HG03159 (cell line): Measurements from ENCODE around the gene OAS2.
"Not testable (repeated sequence)": the region's sequence is repeated elsewhere in the genome, so short reads cannot be mapped to it uniquely, and the experiment has no call there.

Experiments
- ATAC-seq: cut with Tn5 transposase; IDR thresholded peaks from one replicate; pipeline ENCODE4 v1.9.1; 2021; ENCODE audit warnings: mild to moderate bottlenecking, moderate library complexity; ENCODE audit not compliant: unreplicated experiment

OAS2 gene

DNA sequence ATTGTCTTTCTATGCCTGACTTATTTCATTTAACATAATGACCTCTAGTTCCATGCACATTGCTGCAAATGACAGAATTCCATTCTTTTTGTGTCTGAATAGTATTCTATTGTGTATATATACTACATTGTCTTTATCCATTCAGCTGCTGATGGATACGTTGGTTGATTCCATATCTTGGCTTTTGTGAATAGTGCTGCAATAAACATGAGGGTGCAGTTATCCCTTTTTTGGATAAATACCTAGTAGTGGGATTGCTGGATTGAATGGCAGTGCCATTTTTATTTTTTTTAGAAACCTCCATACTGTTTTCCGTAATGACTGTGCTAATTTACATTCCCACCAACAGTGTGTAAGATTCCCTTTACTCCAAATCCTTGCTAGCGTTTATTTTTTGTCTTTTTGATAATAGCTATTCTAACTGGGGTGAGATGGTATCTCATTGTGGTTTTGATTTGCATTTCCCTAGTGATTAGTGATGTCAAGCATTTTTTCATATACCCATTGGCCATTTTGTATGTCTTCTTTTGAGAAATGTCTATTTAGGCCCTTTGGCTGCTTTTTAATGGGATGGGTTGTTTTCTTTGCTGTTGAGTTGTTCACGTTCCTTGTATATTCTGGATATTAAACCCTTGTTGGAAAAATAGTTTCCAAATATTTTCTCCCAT lies 2.3 kb downstream of the OAS2 start:
- no peak for ATAC-seq

DNA sequence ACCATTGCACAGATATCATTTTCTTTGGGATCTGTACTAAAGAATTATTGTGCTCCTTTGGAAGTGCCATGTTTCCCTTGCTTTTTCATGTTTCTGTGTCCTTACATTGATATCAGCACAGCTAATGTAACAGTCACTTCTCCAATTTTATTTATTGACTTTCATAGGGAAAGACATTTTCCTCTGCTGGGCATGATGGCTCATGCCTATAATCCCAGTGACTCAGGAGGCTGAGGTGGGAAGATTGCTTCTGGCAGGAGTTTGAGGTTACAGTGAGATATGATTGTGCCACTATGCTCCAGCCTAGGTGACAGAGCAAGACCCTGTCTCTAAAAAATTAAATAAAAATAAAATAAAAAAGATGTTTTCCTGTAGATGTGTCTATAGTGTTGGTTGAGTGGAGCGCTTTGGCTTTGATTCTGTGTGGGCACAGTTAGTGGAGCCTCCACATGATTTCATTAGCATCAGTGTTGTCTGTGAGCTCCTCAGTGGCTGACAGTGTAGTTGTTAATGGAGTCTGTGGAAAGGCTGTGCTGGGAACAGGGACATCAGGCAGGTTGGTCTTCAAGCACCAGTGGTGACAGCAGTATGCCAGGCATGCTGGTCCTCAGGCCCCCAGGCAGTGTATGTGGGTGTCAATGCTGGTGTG lies 7.4 kb downstream of the OAS2 start:
- ATAC-seq: no peak

DNA sequence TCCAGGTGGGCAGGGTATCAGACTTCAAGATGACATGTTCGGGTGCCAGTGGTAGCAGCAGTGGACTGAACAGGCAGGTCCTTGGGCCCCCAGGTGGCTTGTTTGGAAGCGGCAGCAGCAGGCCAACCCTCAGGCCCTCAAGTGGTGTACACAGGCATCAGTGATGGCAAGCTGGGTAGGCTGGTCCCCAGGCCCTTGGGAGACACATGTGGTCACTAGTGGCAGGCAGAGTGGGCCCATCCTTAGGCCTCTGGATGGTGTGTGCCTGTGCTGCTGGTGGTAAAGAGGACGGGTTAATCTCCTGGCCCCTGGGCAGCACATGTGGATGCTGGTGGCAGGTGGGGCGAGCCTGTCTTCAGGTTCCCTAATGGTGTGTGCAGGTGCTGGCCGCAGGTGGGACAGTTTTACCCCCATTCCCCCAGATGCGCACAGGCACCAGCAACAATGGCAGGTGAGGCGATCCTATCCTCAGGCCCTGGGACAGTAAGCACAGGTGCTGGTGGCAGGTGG lies 8.0 kb downstream of the OAS2 start:
- ATAC-seq: no peak

DNA sequence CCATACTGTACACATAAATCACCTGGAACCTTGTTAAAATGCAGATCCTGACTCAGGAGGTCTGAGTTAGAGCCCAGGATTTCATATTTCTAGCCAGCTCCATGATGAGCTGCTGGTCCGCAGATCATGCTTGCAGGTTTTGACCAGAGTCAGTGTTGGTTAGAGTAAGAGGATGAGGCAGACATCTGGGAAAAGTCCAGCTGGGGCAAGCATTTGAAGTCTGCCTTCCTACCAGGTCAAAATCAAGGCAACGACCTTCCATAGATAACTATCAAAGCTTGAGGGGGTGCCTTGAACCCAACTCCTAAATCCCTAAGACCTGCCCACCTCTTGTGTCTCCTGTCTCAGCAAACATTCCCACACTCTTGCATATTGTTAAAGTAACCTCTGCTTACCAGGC lies 9.2 kb downstream of the OAS2 start:
- no peak for ATAC-seq

DNA sequence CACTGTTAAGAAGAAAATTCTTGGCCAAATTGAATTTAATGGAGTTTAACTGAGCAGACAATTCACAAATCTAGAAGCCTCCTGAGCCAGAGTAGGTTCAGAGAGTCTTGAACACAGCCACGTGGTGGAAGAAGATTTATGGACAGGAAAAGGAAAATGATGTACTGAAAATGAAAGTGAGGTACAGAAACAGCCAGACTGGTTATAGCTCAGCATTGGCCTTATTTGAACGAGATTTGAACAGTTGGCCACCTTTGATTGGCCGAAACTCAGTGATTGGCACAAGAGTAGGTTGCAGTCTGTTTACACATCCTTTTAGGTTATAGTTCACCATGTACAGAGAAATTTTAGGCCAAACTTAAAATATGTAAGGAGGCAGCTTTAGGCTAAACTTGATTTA lies 9.9 kb downstream of the OAS2 start:
- no peak for ATAC-seq

DNA sequence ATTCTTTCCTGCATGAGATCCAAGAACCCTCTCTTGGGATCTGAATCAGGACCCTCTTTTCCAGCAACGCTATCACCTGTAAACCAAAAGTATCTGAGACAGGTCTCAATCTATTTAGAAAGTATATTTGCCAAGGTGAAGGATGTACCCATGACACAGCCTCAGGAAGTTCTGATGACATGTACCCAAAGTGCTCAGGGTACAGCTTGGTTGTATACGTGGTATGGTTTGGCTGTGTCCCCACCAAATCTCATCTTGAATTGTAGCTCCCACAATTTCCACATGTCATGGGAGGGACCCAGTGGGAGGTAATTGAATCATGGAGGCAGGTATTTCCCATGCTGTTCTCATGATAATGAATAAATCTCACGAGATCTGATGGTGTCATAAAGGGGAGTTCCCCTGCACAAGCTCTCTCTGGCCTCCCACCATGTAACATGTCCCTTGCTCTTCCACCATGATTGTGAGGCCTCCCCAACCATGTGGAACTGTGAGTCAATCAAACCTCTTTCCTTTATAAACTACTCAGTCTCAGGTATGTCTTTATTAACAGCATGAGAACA lies 10.6 kb downstream of the OAS2 start:
- ATAC-seq: not testable (repeated sequence)

DNA sequence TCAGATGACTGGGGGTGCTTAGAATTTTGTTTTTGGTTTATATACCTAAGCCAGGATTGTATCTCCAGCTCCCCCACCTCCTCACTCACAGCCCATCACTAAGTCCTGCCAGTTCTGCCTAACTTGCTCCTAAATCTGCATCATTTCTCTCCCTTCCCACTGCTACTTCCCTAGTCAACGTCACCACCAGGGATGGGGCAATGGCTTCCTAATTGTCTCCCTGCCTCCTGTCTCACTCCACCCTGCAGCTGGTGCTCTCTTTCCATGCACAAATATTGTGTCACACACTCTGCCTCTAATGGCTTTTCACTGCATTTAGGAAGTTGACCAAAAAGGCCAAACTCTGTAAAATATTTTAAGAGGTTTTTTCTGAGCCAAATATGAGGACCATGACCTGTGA lies 11.5 kb downstream of the OAS2 start:
- ATAC-seq: no peak

DNA sequence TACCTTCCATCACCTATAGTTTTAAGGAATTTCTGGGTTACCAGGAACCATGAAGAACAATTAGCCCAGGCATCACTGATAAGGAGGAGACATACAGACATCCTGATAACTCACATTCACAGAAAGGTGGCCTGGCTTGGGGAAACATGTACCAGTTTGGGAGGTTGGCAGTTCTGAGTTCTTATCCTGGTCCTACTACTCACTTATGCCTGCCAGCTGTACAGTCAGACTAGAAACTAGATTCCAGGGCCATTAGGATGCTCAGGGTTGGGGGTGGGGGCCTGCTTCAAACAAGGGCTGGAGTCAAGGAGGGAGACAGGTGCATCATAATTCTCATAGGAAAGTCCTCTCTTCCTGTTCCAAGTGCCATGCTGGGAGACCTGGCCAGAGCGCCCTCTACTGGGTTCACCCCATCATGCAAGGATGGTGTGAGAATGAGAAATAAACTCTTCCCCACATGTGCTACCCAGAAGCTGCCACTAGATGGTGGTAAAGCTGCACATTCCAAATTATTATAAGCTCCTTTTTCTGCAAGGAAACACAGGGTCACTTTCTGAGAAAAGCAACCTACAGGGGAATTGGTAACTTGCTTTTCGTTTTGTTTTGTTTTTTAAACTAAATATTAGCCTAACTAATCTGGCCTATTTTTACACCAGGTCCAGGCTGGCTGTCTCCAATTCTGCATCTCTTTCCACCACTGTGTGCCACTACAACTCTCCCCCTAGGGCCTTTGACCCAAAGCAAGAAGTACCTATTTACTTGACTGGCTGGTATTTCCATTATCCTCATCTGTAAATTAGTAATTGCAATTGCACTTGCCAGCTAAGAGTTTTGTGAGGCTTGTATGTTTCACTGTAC lies 14.5 kb downstream of the OAS2 start:
- no peak for ATAC-seq

DNA sequence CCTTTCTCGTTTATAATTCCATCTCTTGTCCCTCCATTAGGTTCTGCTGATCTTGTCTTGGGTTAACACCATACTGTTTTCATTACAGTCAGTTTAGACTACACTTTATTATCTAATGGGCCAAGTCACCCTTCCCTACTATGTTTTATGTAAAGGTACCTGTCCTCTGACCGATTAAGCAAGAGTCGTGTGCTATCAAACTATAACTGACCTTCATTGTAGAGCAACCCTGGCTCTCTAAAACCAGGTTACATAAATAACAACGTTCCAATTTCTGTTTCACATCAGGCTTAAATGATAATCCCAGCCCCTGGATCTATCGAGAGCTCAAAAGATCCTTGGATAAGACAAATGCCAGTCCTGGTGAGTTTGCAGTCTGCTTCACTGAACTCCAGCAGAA lies 16.7 kb downstream of the OAS2 start:
- no peak for ATAC-seq

DNA sequence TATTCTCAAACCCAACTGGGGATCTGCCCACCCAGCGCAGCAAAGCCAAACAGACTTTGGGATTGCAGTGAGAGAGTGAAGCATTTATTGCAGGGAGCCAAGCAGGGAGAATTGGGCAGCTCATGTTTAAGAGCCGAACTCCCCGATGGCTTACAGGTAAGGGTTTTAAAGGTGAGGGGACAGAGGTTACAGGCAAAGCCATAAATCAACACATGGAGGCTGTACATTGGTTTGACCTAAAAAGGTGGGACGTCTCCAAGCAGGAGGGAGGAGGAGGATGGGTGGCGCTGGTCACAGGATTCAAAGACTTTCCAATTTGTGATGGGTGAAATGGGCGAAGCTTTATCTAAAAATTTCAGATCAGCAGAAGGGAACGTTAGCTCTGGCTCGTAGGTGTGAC lies 18.2 kb downstream of the OAS2 start:
- ATAC-seq: no peak

DNA sequence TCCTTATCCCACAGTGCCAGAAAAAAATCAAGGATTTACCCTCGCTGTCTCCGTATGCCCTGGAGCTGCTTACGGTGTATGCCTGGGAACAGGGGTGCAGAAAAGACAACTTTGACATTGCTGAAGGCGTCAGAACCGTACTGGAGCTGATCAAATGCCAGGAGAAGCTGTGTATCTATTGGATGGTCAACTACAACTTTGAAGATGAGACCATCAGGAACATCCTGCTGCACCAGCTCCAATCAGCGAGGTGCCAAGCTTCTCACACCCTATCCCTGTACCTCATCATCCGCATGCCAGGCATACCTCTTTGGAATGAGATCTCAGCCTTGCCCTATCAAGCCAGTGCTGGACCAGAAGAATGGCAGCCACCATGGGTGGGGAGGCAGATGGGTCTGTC lies 19.2 kb downstream of the OAS2 start:
- no peak for ATAC-seq

DNA sequence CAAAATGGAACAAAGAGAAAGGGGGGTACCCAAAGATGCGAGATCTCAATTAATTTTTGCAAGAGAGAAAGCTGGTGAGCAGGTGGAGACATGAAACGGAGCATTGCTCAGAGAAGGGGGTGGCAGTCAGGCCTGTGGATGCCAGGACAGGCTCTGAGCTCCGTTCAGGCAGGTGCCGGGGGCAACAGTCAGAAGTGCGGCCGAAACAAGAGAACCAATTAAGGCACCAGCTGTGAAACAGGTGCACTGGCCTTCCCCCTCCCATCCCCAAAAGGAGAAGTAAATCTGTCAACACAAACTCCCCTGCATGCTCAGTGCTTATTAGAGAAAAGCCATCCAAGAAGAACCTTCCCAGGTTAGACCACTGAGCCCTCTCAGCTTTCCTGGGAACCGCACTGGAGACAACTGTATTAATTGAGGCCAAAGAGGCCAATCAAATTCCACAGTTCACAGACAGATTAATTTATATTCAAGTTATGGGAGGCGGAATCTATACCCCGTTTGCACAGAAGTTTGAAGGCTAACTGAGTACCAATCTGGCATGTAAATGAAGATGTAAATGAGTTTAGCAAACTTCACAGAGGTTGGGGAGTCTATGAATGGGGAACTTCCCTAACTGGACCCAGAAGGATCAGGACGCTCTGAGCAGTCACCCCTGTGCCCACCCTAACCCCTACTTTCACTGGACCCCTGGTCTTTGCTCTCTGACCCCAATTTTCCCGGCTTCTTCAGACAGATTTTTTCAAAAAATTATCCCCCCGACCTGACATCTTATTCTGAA lies 20.9 kb downstream of the OAS2 start:
- peak; percentile 79 for ATAC-seq

DNA sequence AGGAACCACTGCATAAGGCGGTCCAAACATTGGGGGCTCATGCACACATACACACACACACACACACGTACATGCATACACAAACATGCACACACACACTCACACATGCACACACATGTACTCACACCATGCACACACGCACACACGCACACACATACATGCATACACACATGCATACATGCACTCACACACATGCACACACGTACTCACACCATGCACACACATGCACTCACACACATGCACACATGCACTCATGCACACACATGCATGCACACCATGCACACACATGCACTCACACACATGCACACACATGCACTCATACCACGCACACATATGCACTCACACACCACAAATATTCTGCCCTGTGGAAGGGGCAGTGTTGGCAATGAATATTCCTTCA lies 22.1 kb downstream of the OAS2 start:
- no peak for ATAC-seq

DNA sequence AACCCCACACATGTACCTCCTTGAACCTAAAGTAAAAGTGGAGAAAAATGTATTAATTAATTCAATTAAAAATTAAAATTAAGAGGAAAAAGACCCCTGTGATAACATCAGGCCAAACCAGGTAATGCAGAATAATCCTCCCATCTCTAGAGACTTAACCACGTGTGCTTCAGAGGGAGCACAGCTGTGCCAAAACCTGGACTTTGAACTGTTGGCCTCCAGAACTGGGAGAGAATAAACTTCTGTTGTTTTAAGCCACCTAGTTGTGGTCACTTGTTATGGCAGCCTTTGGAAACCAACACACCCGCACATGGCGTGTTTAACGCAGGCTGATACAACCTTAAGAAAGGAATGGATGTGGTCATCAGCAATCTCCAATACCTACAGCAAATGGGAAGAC lies 23.8 kb downstream of the OAS2 start:
- no peak for ATAC-seq

DNA sequence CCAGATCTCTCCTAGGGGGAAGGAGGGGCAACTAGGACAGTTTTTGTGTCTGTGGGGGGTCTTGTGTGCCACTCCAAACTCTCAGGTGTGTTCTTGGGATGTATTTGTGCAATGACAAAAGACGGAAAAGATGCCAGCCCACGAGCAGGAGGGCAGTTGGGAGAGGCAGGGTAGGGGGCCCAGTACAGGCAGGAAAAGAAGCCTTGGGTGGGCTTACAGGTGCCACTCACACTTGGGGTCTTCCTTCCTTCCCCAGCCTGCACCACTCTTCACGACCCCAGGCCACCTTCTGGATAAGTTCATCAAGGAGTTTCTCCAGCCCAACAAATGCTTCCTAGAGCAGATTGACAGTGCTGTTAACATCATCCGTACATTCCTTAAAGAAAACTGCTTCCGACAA lies 24.4 kb downstream of the OAS2 start:
- ATAC-seq: no peak

DNA sequence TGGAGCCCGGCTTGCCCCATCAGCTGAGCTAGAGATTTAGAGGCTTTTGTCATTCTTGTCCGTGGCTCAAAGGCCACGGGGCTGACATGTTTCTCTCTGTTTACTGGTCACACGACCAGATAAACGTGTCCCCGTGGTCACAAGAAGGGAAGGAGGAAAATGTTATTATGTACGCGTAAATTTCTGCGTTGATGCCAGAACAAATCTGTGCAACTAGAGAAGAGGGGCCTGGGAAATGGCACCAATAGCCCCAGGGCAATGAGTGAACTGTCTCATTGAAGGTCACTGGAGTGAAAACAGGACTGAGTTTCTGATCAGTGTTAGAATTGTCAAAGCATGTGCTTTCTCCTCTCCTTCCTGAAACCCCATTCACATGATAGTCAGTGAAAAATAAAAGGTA lies 25.3 kb downstream of the OAS2 start:
- no peak for ATAC-seq

DNA sequence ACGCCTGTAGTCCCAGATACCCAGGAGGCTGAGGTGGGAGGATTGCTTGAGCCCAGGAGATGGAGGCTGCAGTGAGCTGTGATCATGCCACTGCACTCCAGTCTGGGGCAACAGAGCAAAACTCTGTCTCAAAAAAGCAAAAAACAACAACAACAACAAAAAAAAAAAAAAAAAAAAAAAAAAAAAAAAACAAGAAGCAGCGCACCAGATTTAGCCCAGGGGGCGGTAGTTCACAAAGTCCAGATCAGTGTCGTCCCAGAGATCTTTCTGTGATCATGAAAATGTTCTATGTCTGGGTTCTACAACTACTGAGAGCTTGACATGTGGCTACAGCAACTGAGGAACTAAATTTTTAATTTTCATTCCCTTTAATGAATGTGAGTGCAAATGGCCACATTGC lies 27.4 kb downstream of the OAS2 start:
- ATAC-seq: no peak

DNA sequence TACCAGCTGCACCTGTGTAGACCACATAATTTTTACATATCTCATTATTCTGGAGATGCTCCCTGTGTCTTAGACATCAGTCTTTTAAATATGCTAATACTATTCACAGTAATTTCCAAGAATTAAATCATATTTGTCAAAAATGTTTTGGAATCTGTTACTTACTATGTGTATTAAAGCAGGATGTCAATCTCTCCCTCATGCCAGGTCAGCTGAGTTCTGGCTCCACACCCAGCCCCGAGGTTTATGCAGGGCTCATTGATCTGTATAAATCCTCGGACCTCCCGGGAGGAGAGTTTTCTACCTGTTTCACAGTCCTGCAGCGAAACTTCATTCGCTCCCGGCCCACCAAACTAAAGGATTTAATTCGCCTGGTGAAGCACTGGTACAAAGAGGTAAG lies 27.9 kb downstream of the OAS2 start:
- ATAC-seq: no peak

DNA sequence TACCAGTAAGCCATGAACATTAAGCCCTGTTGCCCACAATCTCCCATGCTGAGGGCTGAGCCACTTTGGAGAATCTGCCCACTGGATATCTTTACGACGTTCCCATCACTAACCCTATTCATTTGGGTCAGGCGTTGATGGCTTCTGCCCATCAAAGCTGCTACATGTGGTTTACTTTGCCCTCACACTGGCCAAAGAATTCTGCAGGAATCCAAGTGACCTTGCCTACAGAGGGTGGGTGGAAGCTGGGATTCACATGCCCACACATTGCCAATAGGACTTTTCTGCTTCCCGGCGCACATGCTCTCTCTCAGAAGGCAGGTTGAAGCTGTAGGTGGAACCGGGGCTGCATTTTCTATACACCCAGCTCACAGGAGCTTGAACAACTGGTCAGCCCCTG lies 28.3 kb downstream of the OAS2 start:
- ATAC-seq: no peak

DNA sequence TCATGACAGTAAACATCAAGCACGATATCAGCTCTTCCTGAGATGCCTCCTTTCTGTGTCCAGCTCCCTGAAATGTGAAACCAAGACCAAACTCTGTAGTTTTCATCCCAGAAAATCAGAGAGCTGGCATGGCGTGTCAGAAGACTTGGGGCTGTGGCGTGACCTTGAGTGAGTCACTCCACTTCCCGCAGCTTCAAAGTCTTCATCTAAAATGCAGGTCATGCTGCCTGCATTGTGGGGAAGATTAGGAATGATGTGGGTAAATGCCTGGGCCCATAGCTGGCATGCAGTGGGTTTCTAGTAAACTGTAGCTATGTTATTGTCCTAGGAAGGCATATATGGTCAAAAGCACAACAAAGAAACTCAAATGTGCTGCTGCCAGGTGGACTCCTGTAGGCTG lies 28.8 kb downstream of the OAS2 start:
- ATAC-seq: no peak

DNA sequence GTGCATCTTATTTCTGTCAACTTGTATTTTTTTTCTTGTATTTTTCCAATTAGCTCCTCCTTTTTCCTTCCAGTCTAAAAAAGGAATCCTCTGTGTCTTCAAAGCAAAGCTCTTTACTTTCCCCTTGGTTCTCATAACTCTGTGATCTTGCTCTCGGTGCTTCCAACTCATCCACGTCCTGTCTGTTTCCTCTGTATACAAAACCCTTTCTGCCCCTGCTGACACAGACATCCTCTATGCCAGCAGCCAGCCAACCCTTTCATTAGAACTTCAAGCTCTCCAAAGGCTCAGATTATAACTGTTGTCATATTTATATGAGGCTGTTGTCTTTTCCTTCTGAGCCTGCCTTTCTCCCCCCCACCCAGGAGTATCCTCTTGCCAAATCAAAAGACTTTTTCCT lies 32.4 kb downstream of the OAS2 start:
- no peak for ATAC-seq
